HEK293 (cell line): ENCODE results near the gene TSC22D2.

Experiments used
- CTCF ChIA-PET: fragments of 350-600 bp; formaldehyde crosslinking; extraction: SDS; loops from one replicate; lab custom pipeline; 2021; ENCODE audit warnings: antibody characterized with exemption; lab: Yijun Ruan, JAX
- POLR2A ChIA-PET: fragments of 300-600 bp; formaldehyde crosslinking; extraction: SDS; loops from one replicate; lab custom pipeline; 2020; ENCODE audit warnings: antibody characterized with exemption, inconsistent platforms; lab: Yijun Ruan, JAX
- H3K27ac ChIP-seq: fragments of 200-500 bp; sonication (Bioruptor generic); 2 replicates; pipeline ENCODE4 v1.5.1; 2014; ENCODE audit warnings: low read depth, low read length, control low read depth, inconsistent platforms; ENCODE audit errors: extremely low read depth
- H3K36me3 ChIP-seq, 2 experiments: fragments of 200-500 bp in 1 of 2; sonication (Bioruptor generic) in 1 of 2; 1 replicate in 1 of 2; 2 replicates in 1 of 2; pipeline ENCODE4 v1.5.1; 2014 to 2017; ENCODE audit warnings: inconsistent platforms in 2 of 2, low read length in 2 of 2; ENCODE audit not compliant: control insufficient read depth in 2 of 2, insufficient read depth in 1 of 2
- H3K4me1 ChIP-seq: fragments of 200-500 bp; sonication (Bioruptor generic); 2 replicates; pipeline ENCODE4 v1.5.1; 2014; ENCODE audit warnings: mild to moderate bottlenecking, low read length, inconsistent platforms; ENCODE audit not compliant: control insufficient read depth, insufficient read depth
- H3K4me3 ChIP-seq: 2 replicates; pipeline ENCODE4 v1.5.1; 2011; ENCODE audit warnings: low read depth, mild to moderate bottlenecking, control low read depth, low read length, moderate library complexity
- H3K9me3 ChIP-seq: fragments of 200-500 bp; sonication (Bioruptor generic); 2 replicates; pipeline ENCODE4 v1.5.1; 2014; ENCODE audit warnings: low read depth, low read length, inconsistent platforms; ENCODE audit not compliant: control insufficient read depth, insufficient read depth
- BCL11B ChIP-seq: fragments of 450-650 bp; formaldehyde crosslinking; IDR thresholded peaks from 2 replicates; pipeline ENCODE4 v1.5.1; 2016; ENCODE audit warnings: low read depth, missing biosample characterization, missing genetic modification characterization
- GLI4 ChIP-seq: fragments of 450-650 bp; formaldehyde crosslinking; IDR thresholded peaks from 2 replicates; pipeline ENCODE4 v1.5.1; 2016; ENCODE audit warnings: missing biosample characterization, missing genetic modification characterization
- PRDM6 ChIP-seq: fragments of 450-650 bp; formaldehyde crosslinking; IDR thresholded peaks from 2 replicates; pipeline ENCODE4 v1.5.1; 2017; ENCODE audit warnings: missing biosample characterization, missing genetic modification characterization
- SCRT1 ChIP-seq: fragments of 450-650 bp; formaldehyde crosslinking; IDR thresholded peaks from 2 replicates; pipeline ENCODE4 v1.5.1; 2016; ENCODE audit warnings: missing biosample characterization, missing genetic modification characterization, borderline replicate concordance
- SP7 ChIP-seq: fragments of 450-650 bp; formaldehyde crosslinking; IDR thresholded peaks from 2 replicates; pipeline ENCODE4 v1.5.1; 2016; ENCODE audit warnings: missing biosample characterization, missing genetic modification characterization
- TRIM28 ChIP-seq: IDR thresholded peaks from 2 replicates; pipeline ENCODE4 v1.6.1; 2011; ENCODE audit warnings: low read length, control low read depth, borderline replicate concordance
- ZEB2 ChIP-seq: fragments of 450-650 bp; formaldehyde crosslinking; IDR thresholded peaks from 2 replicates; pipeline ENCODE4 v1.5.1; 2016; ENCODE audit warnings: missing biosample characterization, missing genetic modification characterization
- ZFP41 ChIP-seq: fragments of 450-650 bp; formaldehyde crosslinking; IDR thresholded peaks from 2 replicates; pipeline ENCODE4 v1.5.1; 2016; ENCODE audit warnings: missing biosample characterization, missing genetic modification characterization, borderline replicate concordance
- ZNF138 ChIP-seq: fragments of 450-650 bp; formaldehyde crosslinking; IDR thresholded peaks from 2 replicates; pipeline ENCODE4 v1.5.1; 2016; ENCODE audit warnings: missing biosample characterization, missing genetic modification characterization, borderline replicate concordance
- ZNF175 ChIP-seq: fragments of 450-650 bp; formaldehyde crosslinking; IDR thresholded peaks from 2 replicates; pipeline ENCODE4 v1.5.1; 2016; ENCODE audit warnings: missing biosample characterization, missing genetic modification characterization
- ZNF280D ChIP-seq: fragments of 450-650 bp; formaldehyde crosslinking; IDR thresholded peaks from 2 replicates; pipeline ENCODE4 v1.5.1; 2016; ENCODE audit warnings: missing biosample characterization, missing genetic modification characterization
- ZNF292 ChIP-seq: fragments of 450-650 bp; formaldehyde crosslinking; IDR thresholded peaks from 2 replicates; pipeline ENCODE4 v1.5.1; 2016; ENCODE audit warnings: low read depth, missing biosample characterization, missing genetic modification characterization, borderline replicate concordance
- ZNF354C ChIP-seq: fragments of 450-650 bp; formaldehyde crosslinking; IDR thresholded peaks from 2 replicates; pipeline ENCODE4 v1.5.1; 2016; ENCODE audit warnings: missing biosample characterization, missing genetic modification characterization, low read depth, borderline replicate concordance
- ZNF423 ChIP-seq: fragments of 450-650 bp; formaldehyde crosslinking; IDR thresholded peaks from 2 replicates; pipeline ENCODE4 v1.5.1; 2016; ENCODE audit warnings: missing biosample characterization, missing genetic modification characterization
- ZNF518A ChIP-seq: fragments of 450-650 bp; formaldehyde crosslinking; conservative IDR thresholded peaks from 2 replicates; pipeline ENCODE4 v1.5.1; 2016; ENCODE audit warnings: low read depth, missing biosample characterization, missing genetic modification characterization
- ZSCAN23 ChIP-seq: fragments of 450-650 bp; formaldehyde crosslinking; IDR thresholded peaks from 2 replicates; pipeline ENCODE4 v1.5.1; 2016; ENCODE audit warnings: missing biosample characterization, missing genetic modification characterization

Gene TSC22D2

DNA sequence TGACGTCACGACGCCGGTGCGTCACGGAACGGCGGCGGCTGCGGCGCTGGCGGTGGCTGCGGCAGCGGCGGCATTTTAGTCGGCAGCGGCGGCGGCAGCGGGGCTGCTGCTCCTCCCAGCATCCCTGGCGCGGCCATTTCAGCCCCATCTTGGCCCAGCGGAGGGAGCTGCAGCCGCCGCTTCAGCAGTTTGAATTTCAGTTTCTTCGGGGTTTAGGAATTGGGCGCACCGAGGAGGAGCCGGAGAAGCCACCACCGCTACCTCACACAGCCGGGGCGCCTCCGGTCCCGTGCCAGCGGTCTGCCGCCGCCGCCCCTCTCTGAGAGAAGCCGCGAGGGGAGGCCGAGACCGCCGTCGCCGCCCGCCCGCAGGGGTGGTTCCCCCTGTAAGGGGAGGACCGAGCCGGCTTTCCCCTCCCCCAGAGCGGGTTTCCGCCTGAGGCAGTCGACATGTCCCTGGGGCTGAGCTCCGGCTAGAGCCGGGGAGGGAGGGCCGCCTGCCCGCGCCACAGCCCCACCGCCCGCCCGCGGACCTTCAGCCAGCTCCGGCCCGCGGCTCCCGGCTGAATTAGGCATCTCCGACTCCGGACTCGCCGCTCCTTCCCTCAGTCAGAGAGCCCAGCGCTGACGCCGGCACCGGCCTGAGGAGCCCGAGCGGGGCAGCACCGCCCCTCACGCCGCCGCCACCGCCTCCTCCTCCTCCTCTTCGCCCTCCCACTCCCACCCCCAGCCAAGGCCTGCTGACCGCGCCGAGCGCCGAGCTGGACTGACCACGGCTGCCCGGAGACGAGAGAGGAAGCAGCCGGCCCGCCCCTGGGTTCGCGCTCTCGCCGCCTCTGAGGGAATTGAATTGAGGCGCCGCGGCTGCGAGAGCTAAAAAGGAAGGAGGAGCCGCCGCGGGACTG, at the start of gene TSC22D2 (continued):
- TF ChIP-seq ZNF518A (tag by site-specific recombination): no peak

GRCh38 chr3:150359381-150359780, 48.7 kb upstream of the TSC22D2 start:
- ChIA-PET POLR2A (no interaction called here), CTCF (interaction anchor here (0.6 kb wide), 1 partner anchor 8 kb away, joined by 3 read pairs; no protein-coding TSS in a partner anchor)

DNA sequence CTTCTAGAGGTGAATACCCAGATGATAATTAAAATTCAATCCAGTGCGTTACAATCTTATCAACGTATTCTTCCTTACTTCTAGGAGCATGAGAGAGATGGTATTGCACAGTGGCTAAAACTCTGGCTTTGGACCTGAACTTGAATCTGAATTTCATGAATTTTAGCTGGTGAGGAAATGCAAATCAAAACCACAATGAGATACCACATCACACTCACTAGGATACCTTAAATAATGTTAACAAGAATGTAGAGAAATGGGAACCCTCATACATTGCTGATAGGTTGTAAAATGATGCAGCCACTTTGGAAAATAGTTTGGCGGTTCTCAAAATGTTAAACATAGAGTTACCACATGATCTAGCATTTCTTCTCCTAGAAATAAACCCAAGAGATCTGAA, 47.1 kb upstream of the TSC22D2 start:
- no peaks in the 10 kb centered on the region for H3K4me1 ChIP-seq
- TF ChIP-seq ZNF280D: no peak
- no peak for TF ChIP-seq ZSCAN23 (tag by site-specific recombination)
- TF ChIP-seq ZEB2 (tag by site-specific recombination): no peak
- no peak for TF ChIP-seq SCRT1 (tag by site-specific recombination)
- TF ChIP-seq PRDM6 (tag by site-specific recombination): no peak
- no peak for TF ChIP-seq GLI4 (tag by site-specific recombination)
- no peak for TF ChIP-seq BCL11B (tag by site-specific recombination)
- no peak for TF ChIP-seq SP7 (tag by site-specific recombination)
- no peak for TF ChIP-seq ZNF354C (tag by site-specific recombination)
- TF ChIP-seq ZNF423 (tag by site-specific recombination): no peak
- TF ChIP-seq ZFP41 (tag by site-specific recombination): no peak
- TF ChIP-seq ZNF138 (tag by site-specific recombination): no peak
- TF ChIP-seq TRIM28: no peak
- no peak for TF ChIP-seq ZNF175
- H3K4me3 ChIP-seq: no peak overlapping the region
- ChIA-PET POLR2A (no interaction called here), CTCF (interaction anchor here (0.7 kb wide), 1 partner anchor 352 kb away, joined by 3 read pairs; no protein-coding TSS in a partner anchor)
- no peaks in the 10 kb centered on the region for H3K9me3 ChIP-seq
- no peak overlapping the region for H3K27ac ChIP-seq
- no peaks in the 10 kb centered on the region for H3K36me3 ChIP-seq

More at GRCh38 chr3:150359381-150359780, 48.7 kb upstream of the TSC22D2 start:
- no peak for TF ChIP-seq ZNF292 (tag by site-specific recombination)
- Histone ChIP-seq H3K36me3 (no peaks in the 10 kb centered on the region), H3K9me3 (no peaks in the 10 kb centered on the region), H3K4me1 (no peaks in the 10 kb centered on the region), H3K27ac (no peak overlapping the region), H3K4me3 (no peak overlapping the region)
